ENCODE results near the gene ISYNA1.
"Not testable (repeated sequence)": the region's sequence is repeated elsewhere in the genome, so short reads cannot be mapped to it uniquely, and the experiment has no call there.

ISYNA1 gene

GRCh38 chr19:18418029-18418482 lies 19.9 kb downstream of the ISYNA1 start:
- no peak for DNase-seq

DNA sequence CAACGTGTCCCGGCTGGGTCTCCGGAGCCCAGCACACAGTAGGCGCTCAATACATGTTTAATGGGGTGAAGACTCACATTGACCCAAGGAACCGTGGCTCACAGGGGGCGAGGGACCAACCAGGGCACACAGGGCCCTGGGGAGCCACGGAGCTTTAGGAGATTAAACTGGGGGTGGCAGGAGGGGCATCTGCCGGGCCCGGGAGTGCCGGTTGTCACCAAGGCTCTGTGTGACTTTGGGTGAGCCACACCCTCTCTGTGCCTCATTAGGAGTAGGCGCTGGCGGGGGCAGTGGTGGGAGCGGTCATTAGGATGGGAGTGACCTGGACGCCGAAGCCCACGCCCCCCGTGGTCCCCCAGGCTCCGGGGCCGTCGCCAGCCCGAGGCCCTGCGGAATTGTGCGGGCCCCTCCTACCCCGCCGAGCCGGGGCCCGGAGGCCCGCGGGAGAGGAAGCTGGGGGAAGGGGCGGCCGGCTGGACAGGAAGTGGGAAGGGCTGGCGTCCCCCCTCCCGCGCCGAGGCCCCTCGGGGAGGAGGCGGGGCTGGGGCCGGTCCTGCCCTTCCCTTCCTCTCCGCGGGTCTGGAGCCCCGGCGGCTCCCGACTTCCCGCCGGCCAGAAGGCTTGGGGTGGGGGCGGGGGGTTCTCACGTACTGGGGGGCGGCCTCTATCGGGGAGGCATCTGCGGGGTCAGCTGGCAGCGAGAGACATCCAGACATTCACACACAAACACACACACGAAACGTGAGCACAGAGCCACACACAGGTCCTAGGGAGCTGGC lies 20.5 kb downstream of the ISYNA1 start:
- DNase-seq, result no peak

- DNase-seq, result peak; percentile 26
Measured at GRCh38 chr19:18416778-18417249, 21.1 kb downstream of the ISYNA1 start.

DNA sequence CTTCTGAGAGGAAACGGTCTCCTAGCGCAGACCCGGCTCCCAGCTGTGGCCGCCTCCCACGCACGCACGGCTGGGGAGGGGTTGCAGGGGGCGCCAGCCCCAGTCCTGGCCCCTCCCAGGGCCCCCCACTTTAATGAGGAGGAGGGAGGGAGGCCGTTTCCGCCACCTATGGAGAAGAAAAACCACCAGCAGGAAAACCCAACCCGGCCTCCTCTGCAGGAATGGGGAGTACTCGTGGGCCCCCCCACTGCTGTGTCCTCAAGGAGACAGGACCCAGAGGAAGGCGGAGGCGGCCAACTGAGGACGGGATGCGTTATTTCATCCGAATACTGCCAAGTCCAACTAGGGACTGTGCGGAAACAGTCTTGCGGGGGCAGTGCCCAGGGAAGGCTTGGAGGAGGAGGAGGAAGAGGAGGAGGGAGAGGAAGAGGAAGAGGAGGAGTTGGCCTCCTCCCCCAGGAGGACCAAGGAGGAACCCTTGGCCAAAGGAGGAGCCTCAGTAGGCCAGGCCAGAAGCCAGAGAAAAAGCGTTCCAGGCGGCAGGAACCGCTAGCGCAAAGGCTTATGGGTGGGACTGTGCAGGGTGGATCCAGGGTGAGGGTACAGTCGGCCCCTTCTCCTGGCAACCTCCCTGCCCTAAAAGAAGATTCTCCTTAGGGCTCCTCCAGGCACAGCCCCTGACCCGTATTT lies 22.6 kb downstream of the ISYNA1 start:
- no peak for DNase-seq

DNA sequence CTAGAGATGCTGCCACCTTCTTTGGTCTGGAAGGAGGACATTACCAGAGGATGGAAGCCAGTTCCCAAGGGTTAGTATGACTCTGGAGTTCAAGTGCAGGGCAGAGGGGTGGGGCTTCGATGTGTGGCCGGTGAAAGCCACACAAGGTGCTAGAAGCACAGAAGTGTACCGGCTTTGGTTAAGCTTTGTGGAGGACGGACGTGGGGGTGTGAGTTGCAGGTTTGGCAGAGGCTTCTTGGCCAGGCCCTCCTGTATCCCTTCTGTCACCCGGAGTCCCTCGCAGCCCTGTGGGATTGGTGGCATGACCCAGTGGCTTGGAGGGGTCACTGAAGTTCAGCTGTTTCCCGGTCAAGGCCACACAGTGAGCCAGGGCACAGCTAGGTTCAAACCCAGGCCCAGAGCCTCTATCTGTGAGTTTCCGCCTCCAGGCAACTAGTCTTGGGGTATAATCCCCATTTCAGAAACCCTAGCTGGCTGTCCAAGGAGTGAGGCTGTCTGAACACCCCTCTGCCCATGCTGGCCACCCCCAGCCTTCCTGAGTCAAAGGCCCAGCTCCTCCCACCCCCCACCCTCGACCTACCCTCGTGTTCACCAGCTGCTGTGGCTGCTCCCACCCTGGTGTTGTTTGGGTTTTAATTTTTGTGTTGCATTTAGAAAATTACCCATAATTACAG lies 23.3 kb downstream of the ISYNA1 start:
- DNase-seq, result no peak

GRCh38 chr19:18412610-18413239 lies 25.2 kb downstream of the ISYNA1 start:
- DNase-seq, result no peak

- no peak for DNase-seq
Measured at GRCh38 chr19:18408053-18408476, 29.9 kb downstream of the ISYNA1 start.

GRCh38 chr19:18406749-18407148 lies 31.2 kb downstream of the ISYNA1 start:
- no peak for DNase-seq

DNA sequence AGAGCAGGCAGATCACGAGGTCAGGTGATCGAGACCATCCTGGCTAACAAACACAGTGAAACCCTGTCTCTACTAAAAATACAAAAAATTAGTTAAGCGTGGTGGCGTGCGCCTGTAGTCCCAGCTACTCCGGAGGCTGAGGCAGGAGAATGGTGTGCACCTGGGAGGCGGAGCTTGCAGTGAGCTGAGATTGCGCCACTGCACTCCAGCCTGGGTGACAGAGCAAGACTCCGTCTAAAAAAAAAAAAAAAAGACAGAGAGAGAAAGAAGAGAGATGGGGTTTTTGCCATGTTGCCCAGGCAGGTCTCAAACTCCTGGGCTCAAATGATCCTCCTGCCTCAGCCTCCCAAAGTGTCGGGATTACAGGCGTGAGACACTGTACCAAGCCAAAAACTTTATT lies 32.2 kb downstream of the ISYNA1 start:
- not testable (repeated sequence) for DNase-seq

- not testable (repeated sequence) for DNase-seq
Measured at GRCh38 chr19:18402455-18403248, 35.3 kb downstream of the ISYNA1 start.

GRCh38 chr19:18401580-18402112 lies 36.3 kb downstream of the ISYNA1 start:
- no peak for DNase-seq

GRCh38 chr19:18399008-18399407 lies 38.9 kb downstream of the ISYNA1 start:
- DNase-seq, result no peak

- no peak for DNase-seq
Measured at GRCh38 chr19:18397242-18398202, 40.4 kb downstream of the ISYNA1 start, which contains the start of gene LRRC25. Gene LRRC25, minus strand, starts transcription at chr19:18397622. Its CDS starts 659 bp downstream, at chr19:18396963.

DNA sequence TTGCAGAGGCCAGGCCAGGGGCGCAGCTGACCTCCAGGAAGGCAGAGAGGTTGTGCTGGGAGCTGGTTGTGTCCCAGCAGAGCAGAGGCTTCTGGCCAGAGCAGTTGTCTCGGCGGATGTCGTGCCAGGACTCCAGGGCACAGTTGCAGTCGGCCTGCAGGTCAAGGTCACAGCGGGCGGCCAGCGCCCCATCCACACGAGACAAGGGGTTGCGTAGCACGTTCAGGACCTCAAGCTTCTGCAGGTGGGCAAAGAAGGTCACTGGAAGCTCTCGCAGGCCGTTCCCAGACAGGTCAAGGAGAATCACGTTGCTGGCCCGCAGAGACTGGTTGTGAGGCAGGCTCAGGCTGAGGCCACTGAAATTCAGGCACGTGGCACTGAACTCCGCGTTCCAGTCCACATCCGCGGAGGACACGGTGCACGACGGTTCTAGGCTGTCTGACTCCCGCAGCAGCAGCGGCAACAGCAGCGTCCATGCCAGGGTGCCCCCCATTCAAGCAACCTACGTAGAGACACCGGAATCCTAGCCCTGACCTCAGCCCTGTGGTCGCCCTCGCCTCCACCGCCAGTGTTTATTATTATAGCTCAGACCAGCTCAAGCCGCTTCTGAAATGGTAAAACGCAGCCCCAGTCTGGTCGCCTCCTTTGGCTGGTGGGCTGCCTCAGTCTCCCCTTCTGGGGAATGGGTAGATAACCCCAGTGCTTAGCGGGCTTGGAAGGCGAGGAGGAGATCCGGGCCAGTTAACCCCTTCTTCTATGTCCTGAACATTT lies 41.3 kb downstream of the ISYNA1 start:
- no peak for DNase-seq

GRCh38 chr19:18393836-18394235 lies 44.1 kb downstream of the ISYNA1 start:
- no peak for DNase-seq

GRCh38 chr19:18392926-18393325 lies 45.0 kb downstream of the ISYNA1 start:
- DNase-seq, result no peak

DNA sequence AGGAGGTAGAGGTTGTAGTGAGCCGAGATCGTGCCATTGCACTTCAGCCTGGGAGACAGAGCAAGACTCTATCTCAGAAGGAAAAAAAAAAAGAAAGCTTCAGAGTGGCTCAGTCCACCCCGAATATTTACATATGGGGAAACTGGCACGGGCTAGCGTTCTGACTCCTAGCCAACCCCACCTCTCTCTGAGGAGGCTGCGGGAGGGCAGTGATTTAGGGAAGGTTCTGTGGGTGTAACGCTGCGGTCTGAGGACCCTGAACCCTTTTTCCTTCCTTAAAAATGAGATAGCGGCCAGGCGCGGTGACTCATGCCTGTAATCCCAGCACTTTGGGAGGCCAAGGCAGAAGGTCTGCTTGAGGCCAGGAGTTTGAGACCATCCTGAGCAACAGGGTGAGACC lies 45.5 kb downstream of the ISYNA1 start:
- no peak for DNase-seq

- no peak for DNase-seq
Measured at GRCh38 chr19:18391509-18392075, 46.3 kb downstream of the ISYNA1 start.
